ENCODE data around the gene AVPI1. TPM values are rescaled to one million over a fixed set of nuclear protein-coding genes. Genes with fewer than 3 reads are reported as not detected.

The AVPI1 gene
- total and polyA plus RNA-seq, 2 of the 13 experiments (the other 11 are each of a cell fraction or from before 2014, with no cell fraction given), result 39.8 to 61.2 TPM

DNA sequence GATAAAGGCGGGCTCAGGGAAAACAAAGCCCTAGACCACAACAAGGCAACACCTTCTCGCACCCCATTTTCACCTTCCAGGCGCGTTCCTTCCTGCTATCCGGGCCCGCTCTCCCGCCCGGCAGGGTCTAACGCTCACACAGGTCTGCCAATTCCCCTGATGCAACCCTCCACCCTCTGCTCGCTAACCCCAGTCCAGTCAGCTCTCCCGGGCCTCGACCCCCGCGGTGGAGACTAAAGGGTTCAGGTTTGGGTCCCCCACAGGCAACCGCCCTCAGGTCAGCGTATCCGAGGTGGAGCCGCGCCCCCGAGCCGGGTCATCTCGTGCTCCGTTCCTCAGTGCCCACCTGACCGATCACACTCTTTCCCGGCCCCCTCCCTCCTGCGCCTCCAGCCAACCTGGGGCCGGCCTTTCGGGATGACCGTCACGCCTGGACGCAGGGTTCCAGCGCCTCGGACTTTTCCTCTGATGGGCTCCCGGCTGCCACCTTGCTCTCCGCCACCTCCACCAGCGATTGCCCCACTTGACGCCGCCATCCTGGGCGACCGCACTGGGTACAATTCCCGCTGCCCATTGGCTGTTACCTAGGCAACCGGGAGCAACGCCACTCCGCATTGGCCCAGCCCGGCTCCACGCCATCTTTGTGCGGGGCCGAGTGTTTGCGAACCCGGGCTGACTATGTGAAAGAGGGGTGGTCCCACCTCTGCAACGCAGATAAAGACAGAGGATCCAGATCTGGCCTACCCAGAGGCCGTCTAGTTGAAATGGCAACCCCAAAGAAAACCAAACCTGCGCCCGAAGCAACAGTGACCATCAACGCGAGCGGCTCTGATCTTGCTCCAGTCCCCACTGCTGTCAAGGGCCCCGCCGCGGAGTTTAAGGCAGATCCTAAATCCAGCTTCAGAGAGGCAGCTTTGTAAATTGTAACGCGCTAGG lies 53.8 kb downstream of the AVPI1 start, which contains the start of gene MORN4 (continued):
- TF ChIP-seq, protein P1, sequence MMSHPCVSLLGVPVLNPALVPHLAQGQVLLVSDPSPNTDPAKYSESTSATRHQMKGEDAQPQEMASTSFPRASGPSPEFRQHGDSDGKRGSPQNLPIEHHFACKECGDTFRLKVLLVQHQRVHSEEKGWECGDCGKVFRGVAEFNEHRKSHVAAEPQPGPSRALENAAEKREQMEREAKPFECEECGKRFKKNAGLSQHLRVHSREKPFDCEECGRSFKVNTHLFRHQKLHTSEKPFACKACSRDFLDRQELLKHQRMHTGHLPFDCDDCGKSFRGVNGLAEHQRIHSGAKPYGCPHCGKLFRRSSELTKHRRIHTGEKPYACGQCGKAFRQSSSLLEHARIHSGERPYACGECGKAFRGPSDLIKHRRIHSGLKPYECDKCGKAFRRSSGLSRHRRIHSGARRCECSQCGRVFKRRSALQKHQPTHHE (CRISPR knock-in tag; IDR thresholded peaks at IDR 0.05; ENCODE audit: borderline replicate concordance), result no peak
- TF ChIP-seq KDM2A (CRISPR knock-in tag; IDR thresholded peaks at IDR 0.05; ENCODE audit: borderline replicate concordance, low read depth), result peak; percentile 85
- TF ChIP-seq ZNF816 (CRISPR knock-in tag; IDR thresholded peaks at IDR 0.05; ENCODE audit: borderline replicate concordance), result no peak
- TF ChIP-seq, protein P2, sequence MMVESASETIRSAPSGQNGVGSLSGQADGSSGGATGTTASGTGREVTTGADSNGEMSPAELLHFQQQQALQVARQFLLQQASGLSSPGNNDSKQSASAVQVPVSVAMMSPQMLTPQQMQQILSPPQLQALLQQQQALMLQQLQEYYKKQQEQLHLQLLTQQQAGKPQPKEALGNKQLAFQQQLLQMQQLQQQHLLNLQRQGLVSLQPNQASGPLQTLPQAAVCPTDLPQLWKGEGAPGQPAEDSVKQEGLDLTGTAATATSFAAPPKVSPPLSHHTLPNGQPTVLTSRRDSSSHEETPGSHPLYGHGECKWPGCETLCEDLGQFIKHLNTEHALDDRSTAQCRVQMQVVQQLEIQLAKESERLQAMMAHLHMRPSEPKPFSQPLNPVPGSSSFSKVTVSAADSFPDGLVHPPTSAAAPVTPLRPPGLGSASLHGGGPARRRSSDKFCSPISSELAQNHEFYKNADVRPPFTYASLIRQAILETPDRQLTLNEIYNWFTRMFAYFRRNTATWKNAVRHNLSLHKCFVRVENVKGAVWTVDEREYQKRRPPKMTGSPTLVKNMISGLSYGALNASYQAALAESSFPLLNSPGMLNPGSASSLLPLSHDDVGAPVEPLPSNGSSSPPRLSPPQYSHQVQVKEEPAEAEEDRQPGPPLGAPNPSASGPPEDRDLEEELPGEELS (CRISPR knock-in tag; IDR thresholded peaks at IDR 0.05), result no peak
- no peak for TF ChIP-seq MYC (CRISPR knock-in tag; IDR thresholded peaks at IDR 0.05; ENCODE audit: borderline replicate concordance)
- TF ChIP-seq, protein P3, sequence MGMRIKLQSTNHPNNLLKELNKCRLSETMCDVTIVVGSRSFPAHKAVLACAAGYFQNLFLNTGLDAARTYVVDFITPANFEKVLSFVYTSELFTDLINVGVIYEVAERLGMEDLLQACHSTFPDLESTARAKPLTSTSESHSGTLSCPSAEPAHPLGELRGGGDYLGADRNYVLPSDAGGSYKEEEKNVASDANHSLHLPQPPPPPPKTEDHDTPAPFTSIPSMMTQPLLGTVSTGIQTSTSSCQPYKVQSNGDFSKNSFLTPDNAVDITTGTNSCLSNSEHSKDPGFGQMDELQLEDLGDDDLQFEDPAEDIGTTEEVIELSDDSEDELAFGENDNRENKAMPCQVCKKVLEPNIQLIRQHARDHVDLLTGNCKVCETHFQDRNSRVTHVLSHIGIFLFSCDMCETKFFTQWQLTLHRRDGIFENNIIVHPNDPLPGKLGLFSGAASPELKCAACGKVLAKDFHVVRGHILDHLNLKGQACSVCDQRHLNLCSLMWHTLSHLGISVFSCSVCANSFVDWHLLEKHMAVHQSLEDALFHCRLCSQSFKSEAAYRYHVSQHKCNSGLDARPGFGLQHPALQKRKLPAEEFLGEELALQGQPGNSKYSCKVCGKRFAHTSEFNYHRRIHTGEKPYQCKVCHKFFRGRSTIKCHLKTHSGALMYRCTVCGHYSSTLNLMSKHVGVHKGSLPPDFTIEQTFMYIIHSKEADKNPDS (CRISPR knock-in tag; IDR thresholded peaks at IDR 0.05), result no peak
- no peak for TF ChIP-seq EHMT2 (IDR thresholded peaks at IDR 0.05; ENCODE audit: borderline replicate concordance, low read depth, low read length)
- TF ChIP-seq POLR2A (IDR thresholded peaks at IDR 0.05; ENCODE audit: insufficient read depth in 1 of 2, low read depth in 2 of 2, low read length in 2 of 2), result peak; percentile 17 to 46; a peak in 1 of 4 replicates
- TF ChIP-seq ZNF605 (CRISPR knock-in tag; IDR thresholded peaks at IDR 0.05), result no peak; the same call in 1 of the 2 replicates
- TF ChIP-seq ZNF761 (CRISPR knock-in tag; conservative IDR thresholded peaks at IDR 0.05), result no peak
- TF ChIP-seq ZNF205 (CRISPR knock-in tag; IDR thresholded peaks at IDR 0.05), result no peak
- TF ChIP-seq, protein P4, sequence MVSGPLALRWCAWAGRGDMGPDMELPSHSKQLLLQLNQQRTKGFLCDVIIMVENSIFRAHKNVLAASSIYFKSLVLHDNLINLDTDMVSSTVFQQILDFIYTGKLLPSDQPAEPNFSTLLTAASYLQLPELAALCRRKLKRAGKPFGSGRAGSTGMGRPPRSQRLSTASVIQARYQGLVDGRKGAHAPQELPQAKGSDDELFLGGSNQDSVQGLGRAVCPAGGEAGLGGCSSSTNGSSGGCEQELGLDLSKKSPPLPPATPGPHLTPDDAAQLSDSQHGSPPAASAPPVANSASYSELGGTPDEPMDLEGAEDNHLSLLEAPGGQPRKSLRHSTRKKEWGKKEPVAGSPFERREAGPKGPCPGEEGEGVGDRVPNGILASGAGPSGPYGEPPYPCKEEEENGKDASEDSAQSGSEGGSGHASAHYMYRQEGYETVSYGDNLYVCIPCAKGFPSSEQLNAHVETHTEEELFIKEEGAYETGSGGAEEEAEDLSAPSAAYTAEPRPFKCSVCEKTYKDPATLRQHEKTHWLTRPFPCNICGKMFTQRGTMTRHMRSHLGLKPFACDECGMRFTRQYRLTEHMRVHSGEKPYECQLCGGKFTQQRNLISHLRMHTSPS (CRISPR knock-in tag; IDR thresholded peaks at IDR 0.05; ENCODE audit: low read depth), result no peak
- no peak for TF ChIP-seq KDM4B (CRISPR knock-in tag; IDR thresholded peaks at IDR 0.05)
- no peak for TF ChIP-seq FOXM1 (CRISPR knock-in tag; IDR thresholded peaks at IDR 0.05)
- no peak for TF ChIP-seq MEF2D (CRISPR knock-in tag; IDR thresholded peaks at IDR 0.05)
- TF ChIP-seq JUNB (CRISPR knock-in tag; IDR thresholded peaks at IDR 0.05; ENCODE audit: borderline replicate concordance), result no peak
- peak; percentile 70 for TF ChIP-seq ZMYM4 (CRISPR knock-in tag; IDR thresholded peaks at IDR 0.05)
- peak; percentile 62 for TF ChIP-seq PHF8 (CRISPR knock-in tag; IDR thresholded peaks at IDR 0.05)
- TF ChIP-seq ZNF616 (CRISPR knock-in tag; IDR thresholded peaks at IDR 0.05; ENCODE audit: low read depth), result no peak; the same call in 1 of the 2 replicates
- peak; percentile 57 for TF ChIP-seq SP2 (CRISPR knock-in tag; IDR thresholded peaks at IDR 0.05)
- peak; percentile 79 for TF ChIP-seq ZNF292 (CRISPR knock-in tag; IDR thresholded peaks at IDR 0.05; ENCODE audit: borderline replicate concordance, low read depth)
- no peak for TF ChIP-seq SRSF4 (IDR thresholded peaks at IDR 0.05; ENCODE audit: low read depth, low read length, poor library complexity, severe bottlenecking)

Measured in HepG2 (cell line).